Measurements from ENCODE around the gene PKP3.

DNA sequence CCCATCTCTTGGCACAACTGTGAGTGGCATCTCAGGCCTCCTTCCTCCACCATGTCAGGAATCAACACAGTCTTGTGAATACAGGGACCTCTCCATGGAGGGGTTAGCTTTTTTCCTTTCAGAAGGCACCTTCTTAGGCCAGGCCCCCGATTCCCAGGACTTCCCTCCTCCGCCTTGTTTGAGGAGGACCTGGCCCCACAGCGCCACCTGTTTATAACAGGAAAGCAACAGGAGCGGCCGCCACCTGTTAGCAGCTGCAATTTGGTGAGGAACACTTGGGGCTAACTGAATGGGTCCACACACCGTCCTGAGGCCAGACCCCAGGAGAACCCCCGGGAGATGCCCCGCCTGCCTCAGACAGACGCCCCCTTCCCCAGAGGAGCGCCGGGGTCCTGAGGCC lies 3.8 kb upstream of the PKP3 start:
- TF ChIP-seq EZH2 (IDR thresholded peaks at IDR 0.05) = no peak
- no peak for TF ChIP-seq POLR2AphosphoS5 (IDR thresholded peaks at IDR 0.05; ENCODE audit: borderline replicate concordance, low read depth, low read length)
